Measurements from ENCODE around the gene SNAPC3.

SNAPC3 gene

GRCh38 chr9:15509931-15510788 is 87.5 kb downstream of the SNAPC3 start:
- peak overlapping the region; percentile 99 for H3K4me3 ChIP-seq (ENCODE audit: low read depth, low read length)
- TF ChIP-seq, protein P1, sequence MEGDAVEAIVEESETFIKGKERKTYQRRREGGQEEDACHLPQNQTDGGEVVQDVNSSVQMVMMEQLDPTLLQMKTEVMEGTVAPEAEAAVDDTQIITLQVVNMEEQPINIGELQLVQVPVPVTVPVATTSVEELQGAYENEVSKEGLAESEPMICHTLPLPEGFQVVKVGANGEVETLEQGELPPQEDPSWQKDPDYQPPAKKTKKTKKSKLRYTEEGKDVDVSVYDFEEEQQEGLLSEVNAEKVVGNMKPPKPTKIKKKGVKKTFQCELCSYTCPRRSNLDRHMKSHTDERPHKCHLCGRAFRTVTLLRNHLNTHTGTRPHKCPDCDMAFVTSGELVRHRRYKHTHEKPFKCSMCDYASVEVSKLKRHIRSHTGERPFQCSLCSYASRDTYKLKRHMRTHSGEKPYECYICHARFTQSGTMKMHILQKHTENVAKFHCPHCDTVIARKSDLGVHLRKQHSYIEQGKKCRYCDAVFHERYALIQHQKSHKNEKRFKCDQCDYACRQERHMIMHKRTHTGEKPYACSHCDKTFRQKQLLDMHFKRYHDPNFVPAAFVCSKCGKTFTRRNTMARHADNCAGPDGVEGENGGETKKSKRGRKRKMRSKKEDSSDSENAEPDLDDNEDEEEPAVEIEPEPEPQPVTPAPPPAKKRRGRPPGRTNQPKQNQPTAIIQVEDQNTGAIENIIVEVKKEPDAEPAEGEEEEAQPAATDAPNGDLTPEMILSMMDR (IDR thresholded peaks at IDR 0.05; ENCODE audit: borderline replicate concordance, insufficient read depth, low read depth, low read length): no peak

- TF ChIP-seq, protein P1 (IDR thresholded peaks at IDR 0.05; ENCODE audit: borderline replicate concordance, insufficient read depth, low read depth, low read length): no peak
Measured at GRCh38 chr9:15510789-15511575, 88.3 kb downstream of the SNAPC3 start, which contains the start of gene PSIP1. Gene PSIP1 (minus strand): TSS chr9:15510970. CDS start chr9:15510188, 782 bp downstream.

More at GRCh38 chr9:15510789-15511575, 88.3 kb downstream of the SNAPC3 start, which contains the start of gene PSIP1:
- peak within 1 kb of the TSS; percentile 99 for H3K4me3 ChIP-seq (ENCODE audit: low read depth, low read length)
